SU-DHL-6 (cell line): ENCODE results near the gene ICA1.

Experiments
- CTCF ChIP-seq: fragments of 200-600 bp; sonication (generic); IDR thresholded peaks from one replicate; pipeline ENCODE4 v1.5.1; 2017; ENCODE audit warnings: antibody characterized with exemption, mild to moderate bottlenecking, low read length, moderate library complexity; ENCODE audit not compliant: insufficient read depth, poor library complexity, severe bottlenecking
- EZH2phosphoT487 ChIP-seq: fragments of 200-600 bp; sonication (generic), shearing (Covaris generic); conservative IDR thresholded peaks from 2 replicates; pipeline ENCODE4 v1.6.1; 2018; ENCODE audit warnings: mild to moderate bottlenecking, antibody characterized with exemption, low read length, moderate library complexity, mixed read lengths

- TF ChIP-seq CTCF (no peak), EZH2phosphoT487 (no peak)
These were observed 45.7 kb downstream of the ICA1 start for GRCh38 chr7:8216334-8216690.
